ENCODE results near the gene AHNAK2.

Gene AHNAK2

DNA sequence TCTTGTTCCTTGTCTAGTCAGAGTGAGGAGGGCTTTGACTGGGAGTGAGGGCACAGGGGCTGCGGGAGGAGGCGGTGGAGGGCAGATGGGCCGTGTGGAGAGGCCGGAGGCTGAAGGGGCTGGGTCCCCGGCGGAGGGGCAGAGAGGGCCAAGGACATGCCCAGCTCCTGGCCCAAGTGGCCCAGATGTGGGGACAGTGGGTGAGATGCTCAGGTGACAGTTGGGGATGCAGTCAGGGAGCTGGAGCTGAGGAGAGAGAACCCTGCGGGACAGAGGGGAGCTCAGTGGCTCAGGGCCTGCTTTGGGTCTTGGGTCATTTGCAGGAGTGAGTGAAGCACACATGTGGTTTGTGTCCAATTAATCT, 80.0 kb downstream of the AHNAK2 start:
- H3K9me3 ChIP-seq (ENCODE audit: control insufficient read depth, insufficient read depth, low read depth, low read length), result peaks cover under 1% of the 10 kb centered on the region; the same call in 1 of the 2 replicates
- H3K4me1 ChIP-seq (ENCODE audit: control insufficient read depth, insufficient read depth, low read length), result no peaks in the 10 kb centered on the region
- no peak overlapping the region for H3K4me3 ChIP-seq (ENCODE audit: low read depth, low read length)
- peaks cover 2% of the 10 kb centered on the region; the same call in 1 of the 2 replicates for H3K27me3 ChIP-seq (ENCODE audit: control insufficient read depth, insufficient read depth, low read length)
- H3K27ac ChIP-seq (ENCODE audit: low read depth, low read length), result no peak overlapping the region
- peaks cover 8% of the 10 kb centered on the region for H3K36me3 ChIP-seq (ENCODE audit: control insufficient read depth, insufficient read depth, low read length)
- no peak overlapping the region for H3K9ac ChIP-seq (ENCODE audit: low read length)

DNA sequence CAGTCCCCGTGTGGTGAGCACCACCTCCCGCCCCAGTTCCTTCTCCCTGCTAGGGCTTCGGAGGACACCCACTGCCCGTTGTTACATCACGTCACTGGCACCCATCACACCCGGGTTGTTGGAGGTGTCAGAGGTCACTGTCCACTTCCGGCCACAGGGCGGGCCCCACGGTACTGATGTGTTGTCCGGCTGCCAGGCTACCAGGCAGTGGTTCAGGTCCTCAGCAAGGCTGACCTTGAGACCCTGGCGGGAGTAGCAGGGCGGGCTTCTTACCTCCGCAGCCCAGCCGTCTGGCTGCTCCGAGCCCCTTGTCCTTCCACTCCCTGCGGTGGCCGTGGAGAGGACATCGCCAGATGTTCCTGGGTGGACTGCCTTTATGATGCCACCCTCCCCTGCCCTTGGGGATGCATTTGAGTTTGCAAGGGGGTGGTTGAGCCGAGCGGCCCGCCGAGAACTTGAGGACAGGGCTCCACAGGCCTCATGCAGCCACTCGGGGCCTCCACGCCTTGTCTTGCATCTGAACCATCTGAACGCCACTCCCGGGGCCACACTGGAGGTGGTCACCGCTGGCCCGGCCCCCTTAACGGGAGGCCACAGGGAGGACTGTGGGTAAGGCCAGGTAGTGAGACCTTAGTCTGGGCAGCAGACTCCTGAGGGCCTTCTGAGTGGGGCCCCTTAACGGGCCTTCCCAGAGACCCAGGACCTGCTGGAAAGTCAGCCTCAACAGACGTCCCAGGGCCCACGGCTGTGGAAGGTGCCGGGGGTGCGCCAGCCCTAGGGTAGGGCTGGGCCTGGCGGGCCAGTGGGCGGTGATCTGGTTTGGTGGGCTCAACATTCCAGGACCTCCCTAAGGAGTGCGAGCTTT, 80.6 kb downstream of the AHNAK2 start:
- Histone ChIP-seq H3K27ac (ENCODE audit: low read depth, low read length) (no peak overlapping the region), H3K27me3 (ENCODE audit: control insufficient read depth, insufficient read depth, low read length) (no peaks in the 10 kb centered on the region; the same call in 1 of the 2 replicates), H3K9me3 (ENCODE audit: control insufficient read depth, insufficient read depth, low read depth, low read length) (no peaks in the 10 kb centered on the region), H3K9ac (ENCODE audit: low read length) (no peak overlapping the region), H3K4me1 (ENCODE audit: control insufficient read depth, insufficient read depth, low read length) (0 out of 2 replicates have a peak, but pooled peaks cover 3% of the 10 kb centered on the region), H3K4me3 (ENCODE audit: low read depth, low read length) (no peak overlapping the region), H3K36me3 (ENCODE audit: control insufficient read depth, insufficient read depth, low read length) (peaks cover 9% of the 10 kb centered on the region)

DNA sequence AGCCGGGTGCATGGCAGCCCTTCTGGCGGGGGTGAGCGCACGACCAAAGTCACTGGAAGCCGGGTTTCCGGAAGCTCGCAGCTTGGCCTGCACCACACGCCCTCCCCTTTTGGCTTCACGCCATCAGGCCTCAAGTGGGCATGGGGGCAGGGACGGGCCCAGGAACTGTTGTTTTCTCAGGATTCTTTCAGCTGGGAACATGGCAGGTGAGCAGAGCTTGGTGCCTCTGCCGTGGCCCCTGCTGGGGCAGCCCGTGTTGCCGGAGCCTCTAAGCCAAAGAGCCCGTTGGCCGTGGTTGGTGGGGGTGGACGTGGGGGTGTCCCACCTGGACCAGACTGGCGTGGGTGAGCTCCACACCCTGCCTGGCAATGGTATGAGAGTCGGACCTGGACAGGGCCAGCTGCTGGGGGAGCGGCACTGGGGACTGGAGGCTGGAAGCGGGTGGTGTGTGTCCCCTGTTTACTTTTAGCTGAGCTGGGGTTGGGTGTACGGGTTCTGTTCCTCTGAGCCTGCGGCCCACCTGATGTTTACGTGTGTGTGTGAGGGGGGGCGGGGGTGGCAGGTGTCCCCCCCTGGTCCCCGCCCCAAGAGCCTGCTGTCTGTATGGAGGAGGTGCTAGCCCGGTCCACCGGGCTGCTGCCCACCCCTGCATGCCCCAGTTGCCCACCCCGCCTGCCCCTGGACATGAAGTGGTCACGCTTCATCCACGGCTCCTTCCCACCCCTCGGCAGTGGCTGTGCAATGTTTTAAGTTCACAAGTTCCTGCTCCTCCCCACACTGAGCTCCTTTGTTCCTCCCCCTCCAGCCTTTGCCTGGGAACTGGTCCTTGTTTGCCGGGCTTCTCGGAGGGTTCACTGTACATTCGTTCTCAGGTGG, 82.2 kb downstream of the AHNAK2 start:
- Histone ChIP-seq H3K9me3 (ENCODE audit: control insufficient read depth, insufficient read depth, low read depth, low read length) (no peaks in the 10 kb centered on the region), H3K27ac (ENCODE audit: low read depth, low read length) (no peak overlapping the region), H3K36me3 (ENCODE audit: control insufficient read depth, insufficient read depth, low read length) (peaks cover 9% of the 10 kb centered on the region), H3K4me3 (ENCODE audit: low read depth, low read length) (no peak overlapping the region), H3K4me1 (ENCODE audit: control insufficient read depth, insufficient read depth, low read length) (0 out of 2 replicates have a peak, but pooled peaks cover 5% of the 10 kb centered on the region), H3K27me3 (ENCODE audit: control insufficient read depth, insufficient read depth, low read length) (no peaks in the 10 kb centered on the region; the same call in 1 of the 2 replicates), H3K9ac (ENCODE audit: low read length) (no peak overlapping the region)

DNA sequence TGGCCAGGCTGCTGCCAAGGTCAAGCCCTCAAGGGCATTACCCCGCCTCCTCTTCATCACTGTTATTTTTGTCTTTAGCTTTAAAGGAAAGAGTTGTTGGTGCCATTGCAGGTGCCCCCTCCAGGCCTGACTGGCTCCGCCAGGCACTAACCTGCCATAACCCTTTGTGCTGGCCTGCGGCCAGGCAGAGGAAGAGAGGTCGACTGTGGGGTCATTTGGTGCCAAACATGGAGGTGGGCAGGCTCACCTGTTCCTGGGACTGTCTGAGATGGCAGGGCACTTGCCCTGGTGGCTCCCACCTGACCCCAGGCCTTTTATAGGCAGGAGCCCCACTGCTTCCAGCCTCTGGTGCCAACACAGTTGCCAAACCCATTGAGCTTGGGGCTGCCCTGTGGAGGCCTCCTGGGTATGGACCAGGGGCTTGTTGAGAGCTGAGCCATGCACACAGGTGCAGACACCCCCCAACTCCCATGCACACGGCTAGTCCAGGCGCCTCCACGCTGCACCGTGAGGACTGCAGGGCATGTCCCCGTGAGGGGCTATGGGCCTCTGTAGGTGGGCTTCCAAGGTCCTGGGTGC, 82.9 kb downstream of the AHNAK2 start:
- H3K27me3 ChIP-seq (ENCODE audit: control insufficient read depth, insufficient read depth, low read length), result no peaks in the 10 kb centered on the region; the same call in 1 of the 2 replicates
- H3K9ac ChIP-seq (ENCODE audit: low read length), result no peak overlapping the region
- peaks cover 9% of the 10 kb centered on the region for H3K36me3 ChIP-seq (ENCODE audit: control insufficient read depth, insufficient read depth, low read length)
- no peak overlapping the region for H3K4me3 ChIP-seq (ENCODE audit: low read depth, low read length)
- H3K9me3 ChIP-seq (ENCODE audit: control insufficient read depth, insufficient read depth, low read depth, low read length), result no peaks in the 10 kb centered on the region
- H3K4me1 ChIP-seq (ENCODE audit: control insufficient read depth, insufficient read depth, low read length), result 0 out of 2 replicates have a peak, but pooled peaks cover 5% of the 10 kb centered on the region
- H3K27ac ChIP-seq (ENCODE audit: low read depth, low read length), result no peak overlapping the region

DNA sequence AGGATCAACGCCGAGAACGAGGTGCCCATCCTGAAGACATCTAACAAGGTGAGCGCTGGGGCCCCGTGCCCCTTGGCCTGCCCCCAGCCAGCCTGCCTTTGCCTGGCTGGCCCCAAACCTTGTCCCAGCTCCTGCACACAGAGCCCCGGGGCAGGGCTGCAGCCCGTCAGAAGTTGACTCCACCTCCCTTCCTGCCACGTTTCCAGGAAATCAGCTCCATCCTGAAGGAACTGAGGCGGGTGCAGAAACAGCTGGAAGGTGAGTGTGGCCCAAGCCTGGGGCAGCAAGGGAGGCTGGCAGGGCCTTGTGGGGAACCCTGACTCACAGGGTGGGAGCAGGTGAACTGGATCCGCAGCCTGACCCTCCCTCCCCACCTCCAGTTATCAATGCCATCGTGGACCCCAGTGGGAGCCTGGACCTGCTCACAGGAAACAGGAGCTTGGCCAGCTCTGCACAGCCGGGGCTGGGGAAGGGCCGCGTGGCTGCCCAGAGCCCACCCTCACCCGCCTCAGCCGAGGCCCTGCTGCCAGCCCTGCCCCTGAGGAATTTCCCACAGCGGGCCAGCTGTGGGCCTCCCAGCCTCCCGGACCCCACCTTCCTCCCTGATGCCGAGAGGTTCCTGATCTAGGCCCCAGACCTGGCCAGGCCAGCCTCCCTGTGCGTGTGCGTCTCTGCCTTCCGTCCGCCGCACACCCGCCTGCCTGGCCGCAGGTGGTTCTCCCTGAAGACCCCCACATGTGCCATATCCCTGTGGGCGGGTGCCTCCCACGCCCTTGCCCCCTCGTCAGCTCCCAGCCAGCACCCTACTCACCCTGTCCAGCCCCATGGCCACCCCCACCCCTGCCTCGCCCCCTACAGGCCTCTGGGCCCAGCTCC, 83.6 kb downstream of the AHNAK2 start:
- Histone ChIP-seq H3K9me3 (ENCODE audit: control insufficient read depth, insufficient read depth, low read depth, low read length) (no peaks in the 10 kb centered on the region), H3K4me1 (ENCODE audit: control insufficient read depth, insufficient read depth, low read length) (0 out of 2 replicates have a peak, but pooled peaks cover 5% of the 10 kb centered on the region), H3K27me3 (ENCODE audit: control insufficient read depth, insufficient read depth, low read length) (no peaks in the 10 kb centered on the region), H3K27ac (ENCODE audit: low read depth, low read length) (no peak overlapping the region), H3K9ac (ENCODE audit: low read length) (no peak overlapping the region), H3K4me3 (ENCODE audit: low read depth, low read length) (no peak overlapping the region), H3K36me3 (ENCODE audit: control insufficient read depth, insufficient read depth, low read length) (peaks cover 9% of the 10 kb centered on the region)

DNA sequence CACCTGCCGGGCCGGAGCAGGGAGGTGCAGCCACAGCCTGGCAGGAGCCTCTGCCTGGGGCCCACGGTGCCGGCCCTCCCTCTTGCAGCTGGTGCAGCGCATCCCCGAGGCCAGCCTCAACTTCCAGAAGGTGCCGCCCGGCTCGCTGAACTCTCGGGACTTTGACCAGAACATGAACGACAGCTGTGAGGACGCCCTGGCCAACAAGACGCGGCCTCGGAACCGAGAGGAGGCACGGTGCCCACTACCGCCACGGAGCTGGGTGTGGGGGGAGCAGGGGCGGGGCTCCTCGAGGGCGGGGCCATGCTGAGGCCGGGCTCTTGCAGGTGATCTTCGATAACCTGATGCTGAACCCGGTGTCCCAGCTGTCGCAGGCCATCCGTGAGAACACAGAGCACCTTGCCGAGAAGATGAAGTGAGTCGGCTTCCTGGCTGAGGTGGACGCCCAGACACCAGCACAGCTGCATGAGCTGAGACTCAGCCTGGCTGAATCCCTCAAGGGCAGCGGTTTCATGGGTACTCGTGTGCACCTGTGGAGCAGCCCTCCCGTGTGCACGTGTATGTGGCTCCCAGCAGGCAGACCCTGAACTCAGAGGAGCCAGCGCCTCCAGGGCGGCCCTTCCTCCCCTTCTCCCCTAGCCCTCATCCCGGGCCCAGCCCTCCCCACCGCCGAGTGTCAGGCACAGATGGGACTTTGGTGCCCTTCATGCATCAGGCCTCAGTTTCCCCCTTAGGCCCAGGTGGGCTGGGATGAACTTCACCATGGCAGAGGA, 84.6 kb downstream of the AHNAK2 start:
- Histone ChIP-seq H3K36me3 (ENCODE audit: control insufficient read depth, insufficient read depth, low read length) (peaks cover 9% of the 10 kb centered on the region), H3K9me3 (ENCODE audit: control insufficient read depth, insufficient read depth, low read depth, low read length) (no peaks in the 10 kb centered on the region), H3K4me3 (ENCODE audit: low read depth, low read length) (no peak overlapping the region), H3K9ac (ENCODE audit: low read length) (no peak overlapping the region), H3K27ac (ENCODE audit: low read depth, low read length) (no peak overlapping the region), H3K4me1 (ENCODE audit: control insufficient read depth, insufficient read depth, low read length) (0 out of 2 replicates have a peak, but pooled peaks cover 5% of the 10 kb centered on the region), H3K27me3 (ENCODE audit: control insufficient read depth, insufficient read depth, low read length) (no peaks in the 10 kb centered on the region)

DNA sequence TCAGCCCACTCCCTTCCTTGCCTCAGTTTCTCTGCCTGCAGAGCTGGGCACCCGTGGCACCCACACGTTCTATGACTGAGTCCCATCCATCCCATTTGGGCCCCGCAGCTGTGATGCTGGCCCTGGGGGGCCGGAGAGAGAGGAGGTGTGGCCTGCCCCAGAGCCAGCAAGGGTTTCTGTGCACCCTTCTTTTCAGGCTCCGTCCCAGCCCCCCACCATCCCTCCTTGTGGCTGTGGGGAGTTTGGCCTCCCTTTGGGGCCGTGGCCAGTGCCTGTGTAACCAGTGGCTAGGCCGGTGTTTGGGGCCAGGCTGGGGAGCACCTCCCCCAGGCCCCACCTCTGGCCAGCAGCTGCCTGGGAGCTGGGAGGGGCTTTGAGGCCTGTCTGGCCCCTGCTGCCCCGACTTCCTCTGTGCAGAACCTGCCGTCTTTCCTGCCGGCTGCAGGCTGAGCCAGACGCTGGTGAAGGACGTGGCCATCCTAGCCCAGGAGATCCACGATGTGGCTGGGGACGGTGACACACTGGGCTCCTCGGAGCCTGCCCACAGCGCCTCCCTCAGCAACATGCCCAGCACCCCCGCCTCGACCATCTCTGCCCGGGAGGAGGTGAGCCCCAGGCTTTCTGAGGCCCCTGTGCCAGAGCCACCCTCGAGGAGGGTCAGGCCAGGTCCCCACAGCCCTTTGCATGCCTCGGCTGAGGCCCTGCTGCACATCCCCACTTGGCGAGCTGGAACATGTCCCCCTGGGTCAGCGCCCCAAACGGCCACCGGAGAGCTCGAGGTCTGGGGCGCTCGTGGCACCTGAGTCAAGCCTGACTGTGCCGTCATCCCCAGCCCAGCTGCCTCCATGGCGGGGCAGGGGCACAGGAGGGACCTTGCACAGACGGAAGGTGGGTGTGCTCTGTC, 85.4 kb downstream of the AHNAK2 start:
- 0 out of 2 replicates have a peak, but pooled peaks cover 5% of the 10 kb centered on the region for H3K4me1 ChIP-seq (ENCODE audit: control insufficient read depth, insufficient read depth, low read length)
- peaks cover 14% of the 10 kb centered on the region for H3K36me3 ChIP-seq (ENCODE audit: control insufficient read depth, insufficient read depth, low read length)
- no peak overlapping the region for H3K9ac ChIP-seq (ENCODE audit: low read length)
- H3K9me3 ChIP-seq (ENCODE audit: control insufficient read depth, insufficient read depth, low read depth, low read length), result no peaks in the 10 kb centered on the region
- H3K4me3 ChIP-seq (ENCODE audit: low read depth, low read length), result no peak overlapping the region
- H3K27ac ChIP-seq (ENCODE audit: low read depth, low read length), result no peak overlapping the region
- H3K27me3 ChIP-seq (ENCODE audit: control insufficient read depth, insufficient read depth, low read length), result no peaks in the 10 kb centered on the region

DNA sequence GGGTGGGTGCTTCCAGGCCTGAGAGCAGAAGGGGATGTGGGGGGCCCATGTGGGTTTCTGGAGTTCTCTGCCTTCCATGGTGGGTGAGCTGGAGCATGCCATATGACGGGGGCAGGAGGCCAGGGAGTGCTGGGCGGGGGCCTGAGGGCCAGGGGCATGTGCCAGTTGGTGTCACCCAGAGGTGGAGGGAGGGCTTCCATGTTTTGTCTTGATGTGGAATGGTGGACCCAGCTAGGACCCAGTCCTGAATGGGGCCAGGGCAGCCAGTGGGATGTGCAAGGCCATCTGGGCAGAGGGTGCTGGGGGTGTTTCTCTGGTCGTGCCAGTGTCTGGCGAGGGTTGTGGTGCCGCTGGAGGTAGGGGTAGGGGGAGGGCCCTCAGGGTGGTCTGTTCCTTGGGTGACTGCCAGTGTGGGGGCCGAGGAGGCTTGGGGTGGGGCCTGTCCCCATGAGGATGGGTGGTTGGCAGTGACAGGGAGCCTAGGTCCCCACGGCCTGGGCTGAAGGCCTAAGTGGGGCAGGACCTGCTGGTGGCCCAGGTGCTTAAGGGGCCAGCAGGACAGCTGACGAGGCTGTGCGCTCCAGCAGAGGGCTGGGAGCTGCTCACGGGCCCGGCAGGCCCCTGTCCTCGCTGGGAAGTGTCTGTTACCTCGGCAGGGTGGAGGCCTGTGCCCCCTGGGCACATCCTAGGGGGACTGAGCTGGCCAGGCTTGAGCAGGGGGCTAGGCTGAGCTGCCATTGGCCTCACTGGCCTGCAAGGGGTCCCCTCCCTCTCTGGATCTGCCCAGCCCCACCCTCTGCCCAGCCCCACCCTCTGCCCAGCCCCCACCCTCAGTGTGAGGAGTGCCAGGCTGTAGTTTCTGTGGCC, 86.3 kb downstream of the AHNAK2 start:
- Histone ChIP-seq H3K27ac (ENCODE audit: low read depth, low read length) (no peak overlapping the region), H3K4me3 (ENCODE audit: low read depth, low read length) (no peak overlapping the region), H3K36me3 (ENCODE audit: control insufficient read depth, insufficient read depth, low read length) (peaks cover 23% of the 10 kb centered on the region), H3K27me3 (ENCODE audit: control insufficient read depth, insufficient read depth, low read length) (no peaks in the 10 kb centered on the region), H3K9ac (ENCODE audit: low read length) (no peak overlapping the region), H3K4me1 (ENCODE audit: control insufficient read depth, insufficient read depth, low read length) (0 out of 2 replicates have a peak, but pooled peaks cover 5% of the 10 kb centered on the region), H3K9me3 (ENCODE audit: control insufficient read depth, insufficient read depth, low read depth, low read length) (no peaks in the 10 kb centered on the region)

Measured in HUES6 (cell line).